Measurements from ENCODE around the gene TMEM19. TPM values are rescaled to one million over a fixed set of nuclear protein-coding genes. Genes with fewer than 3 reads are reported as not detected.
"Not testable (repeated sequence)": the region's sequence is repeated elsewhere in the genome, so short reads cannot be mapped to it uniquely, and the experiment has no call there.

TMEM19 gene
- total and polyA plus RNA-seq, 2 experiments from 2014 or later, result 18.2 to 25.8 TPM

GRCh38 chr12:71684081-71684480, 1.8 kb upstream of the TMEM19 start:
- H3K4me2 ChIP-seq (ENCODE audit: unreplicated experiment), result no peak overlapping the region
- no peaks in the 10 kb centered on the region for H3K36me3 ChIP-seq (ENCODE audit: low read depth)
- no peak for DNase-seq
- no peak overlapping the region for H3K27ac ChIP-seq
- H3K9me3 ChIP-seq (ENCODE audit: low read depth), result no peaks in the 10 kb centered on the region
- 69% methylated on average over 5 of the region's 5 CpGs for WGBS, 2 experiments (ENCODE audit: low coverage in 1 of 2, low lambda C conversion rate in 2 of 2, missing lambda C conversion rate in 2 of 2)
- H3K79me2 ChIP-seq (ENCODE audit: insufficient read depth), result peaks cover 22% of the 10 kb centered on the region
- no peaks in the 10 kb centered on the region for H3K27me3 ChIP-seq (replicated peaks; ENCODE audit: insufficient read depth)
- H4K20me1 ChIP-seq (ENCODE audit: insufficient read depth), result no peaks in the 10 kb centered on the region
- peaks cover 17% of the 10 kb centered on the region for H3F3A ChIP-seq (ENCODE audit: insufficient read depth)
- no peak overlapping the region for H3K4me3 ChIP-seq
- H3K9me2 ChIP-seq (ENCODE audit: insufficient read depth), result no peaks in the 10 kb centered on the region
- H2AFZ ChIP-seq, result peak overlapping the region; percentile 95
- H3K9ac ChIP-seq, result no peak overlapping the region
- TF ChIP-seq EZH2 (IDR thresholded peaks at IDR 0.05; ENCODE audit: insufficient read depth, poor library complexity, severe bottlenecking) (no peak), EZH2phosphoT487 (IDR thresholded peaks at IDR 0.05; ENCODE audit: insufficient read depth, low read depth) (no peak)
- H3K4me1 ChIP-seq (ENCODE audit: insufficient read depth), result peaks cover 20% of the 10 kb centered on the region
- in situ Hi-C loops (cut with MboI), result no loop called here

- H3K4me1 ChIP-seq (ENCODE audit: insufficient read depth), result peaks cover 20% of the 10 kb centered on the region
- DNase-seq, result peak; percentile 40
- in situ Hi-C loops (cut with MboI), result no loop called here
- peaks cover 24% of the 10 kb centered on the region for H3K79me2 ChIP-seq (ENCODE audit: insufficient read depth)
- H3F3A ChIP-seq (ENCODE audit: insufficient read depth), result peaks cover 17% of the 10 kb centered on the region
- H3K9ac ChIP-seq, result peak overlapping the region; percentile 81
- no peaks in the 10 kb centered on the region for H3K27me3 ChIP-seq (replicated peaks; ENCODE audit: insufficient read depth)
- H4K20me1 ChIP-seq (ENCODE audit: insufficient read depth), result no peaks in the 10 kb centered on the region
- 4 to 7% methylated on average over 19 of the region's 19 CpGs for WGBS, 2 experiments (ENCODE audit: low coverage in 1 of 2, low lambda C conversion rate in 2 of 2, missing lambda C conversion rate in 2 of 2)
- H3K4me2 ChIP-seq (ENCODE audit: unreplicated experiment), result peak overlapping the region; percentile 85
- peak overlapping the region; percentile 95 for H2AFZ ChIP-seq
- H3K36me3 ChIP-seq (ENCODE audit: low read depth), result no peaks in the 10 kb centered on the region
- no peaks in the 10 kb centered on the region for H3K9me3 ChIP-seq (ENCODE audit: low read depth)
- no peak for TF ChIP-seq EZH2 (IDR thresholded peaks at IDR 0.05; ENCODE audit: insufficient read depth, poor library complexity, severe bottlenecking)
- no peak for TF ChIP-seq EZH2phosphoT487 (IDR thresholded peaks at IDR 0.05; ENCODE audit: insufficient read depth, low read depth)
- no peaks in the 10 kb centered on the region for H3K9me2 ChIP-seq (ENCODE audit: insufficient read depth)
- H3K4me3 ChIP-seq, result peak overlapping the region; percentile 81
- H3K27ac ChIP-seq, result peak overlapping the region; percentile 76
These were observed 473 bp upstream of the TMEM19 start for GRCh38 chr12:71685312-71685906.

GRCh38 chr12:71686658-71687025, 760 bp downstream of the TMEM19 start:
- 8 to 10% methylated on average over 3 of the region's 3 CpGs for WGBS, 2 experiments (ENCODE audit: low coverage in 1 of 2, low lambda C conversion rate in 2 of 2, missing lambda C conversion rate in 2 of 2)
- H3K36me3 ChIP-seq (ENCODE audit: low read depth), result no peaks in the 10 kb centered on the region
- peak; percentile 57 for DNase-seq
- no peaks in the 10 kb centered on the region for H3K9me3 ChIP-seq (ENCODE audit: low read depth)
- no peaks in the 10 kb centered on the region for H3K9me2 ChIP-seq (ENCODE audit: insufficient read depth)
- H3K4me2 ChIP-seq (ENCODE audit: unreplicated experiment), result peak overlapping the region; percentile 85
- in situ Hi-C loops (cut with MboI), result no loop called here
- H3K79me2 ChIP-seq (ENCODE audit: insufficient read depth), result peaks cover 24% of the 10 kb centered on the region
- peak overlapping the region; percentile 81 for H3K9ac ChIP-seq
- H3K4me3 ChIP-seq, result peak overlapping the region; percentile 81
- H3K4me1 ChIP-seq (ENCODE audit: insufficient read depth), result peaks cover 20% of the 10 kb centered on the region
- no peaks in the 10 kb centered on the region for H3K27me3 ChIP-seq (replicated peaks; ENCODE audit: insufficient read depth)
- no peaks in the 10 kb centered on the region for H4K20me1 ChIP-seq (ENCODE audit: insufficient read depth)
- peak overlapping the region; percentile 95 for H2AFZ ChIP-seq
- TF ChIP-seq EZH2phosphoT487 (IDR thresholded peaks at IDR 0.05; ENCODE audit: insufficient read depth, low read depth) (no peak), EZH2 (IDR thresholded peaks at IDR 0.05; ENCODE audit: insufficient read depth, poor library complexity, severe bottlenecking) (no peak)
- H3F3A ChIP-seq (ENCODE audit: insufficient read depth), result peaks cover 17% of the 10 kb centered on the region
- H3K27ac ChIP-seq, result peak overlapping the region; percentile 76

GRCh38 chr12:71687172-71687571, 1.3 kb downstream of the TMEM19 start:
- H3K9me3 ChIP-seq (ENCODE audit: low read depth); H4K20me1 ChIP-seq (ENCODE audit: insufficient read depth); H3K36me3 ChIP-seq (ENCODE audit: low read depth); in situ Hi-C loops (cut with MboI); H3K27me3 ChIP-seq (replicated peaks; ENCODE audit: insufficient read depth); DNase-seq; H3K9me2 ChIP-seq (ENCODE audit: insufficient read depth): not testable (repeated sequence)
- Histone ChIP-seq H3K27ac (peak overlapping the region; percentile 76), H3K9ac (peak overlapping the region; percentile 81), H3K4me1 (ENCODE audit: insufficient read depth) (peaks cover 20% of the 10 kb centered on the region), H3F3A (ENCODE audit: insufficient read depth) (peaks cover 17% of the 10 kb centered on the region), H3K4me3 (peak overlapping the region; percentile 81), H3K79me2 (ENCODE audit: insufficient read depth) (peaks cover 24% of the 10 kb centered on the region), H3K4me2 (ENCODE audit: unreplicated experiment) (peak overlapping the region; percentile 85), H2AFZ (peak overlapping the region; percentile 95)
- 50 to 57% methylated on average over 10 to 11 of the region's 11 CpGs for WGBS, 2 experiments (ENCODE audit: low coverage in 1 of 2, low lambda C conversion rate in 2 of 2, missing lambda C conversion rate in 2 of 2)
